Natural killer cell (primary cell): ENCODE measurements around the gene MYL12A. TPM values are rescaled to one million over a fixed set of nuclear protein-coding genes. Genes with fewer than 3 reads are reported as not detected.

Source experiments
- ATAC-seq, 3 donors: fragments of 150-1000 bp in 2 of 3; fragments of 200-7000 bp in 1 of 3; cut with Tn5 transposase; 1 replicate in 1 of 3; 2 replicates in 2 of 3; pipeline ENCODE4 v1.10.0; 2021; ENCODE audit warnings: mild to moderate bottlenecking in 2 of 3, moderate library complexity in 2 of 3
- DNase-seq, 2 donors: peaks; one replicate each; pipeline versions ENCODE4 v3.0.0 to v3.0.0-alpha.2; 2013 to 2021; ENCODE audit warnings: mixed read lengths in 1 of 2
- H3K27ac ChIP-seq: one replicate; pipeline ENCODE4 v1.5.1; 2013; ENCODE audit warnings: mild to moderate bottlenecking, low read length
- H3K27me3 ChIP-seq: one replicate; pipeline ENCODE4 v1.6.1; 2013; ENCODE audit warnings: low read length; ENCODE audit not compliant: control insufficient read depth, insufficient read depth
- H3K36me3 ChIP-seq: one replicate; pipeline ENCODE4 v1.6.1; 2013; ENCODE audit warnings: low read length; ENCODE audit not compliant: control insufficient read depth, insufficient read depth
- H3K4me1 ChIP-seq: one replicate; pipeline ENCODE4 v1.6.1; 2013; ENCODE audit warnings: low read length; ENCODE audit not compliant: control insufficient read depth, insufficient read depth
- H3K4me3 ChIP-seq: one replicate; pipeline ENCODE4 v1.5.1; 2013; ENCODE audit warnings: low read length
- H3K9me3 ChIP-seq: one replicate; pipeline ENCODE4 v1.6.1; 2013; ENCODE audit warnings: low read length; ENCODE audit not compliant: control insufficient read depth, insufficient read depth
- H3K27ac Mint-ChIP-seq, 2 donors: one replicate each; pipeline ENCODE4 v1.8.0; 2022; ENCODE audit warnings: mild to moderate bottlenecking in 2 of 2, mixed read lengths in 2 of 2, moderate library complexity in 1 of 2
- H3K27me3 Mint-ChIP-seq, 2 donors: one replicate each; pipeline ENCODE4 v1.8.0; 2022; ENCODE audit warnings: low read depth in 2 of 2, mixed read lengths in 2 of 2
- H3K36me3 Mint-ChIP-seq: one replicate; pipeline ENCODE4 v1.8.0; 2022; ENCODE audit warnings: mixed read lengths
- H3K4me1 Mint-ChIP-seq, 2 donors: one replicate each; pipeline ENCODE4 v1.8.0; 2022; ENCODE audit warnings: mixed read lengths in 2 of 2
- H3K4me3 Mint-ChIP-seq: one replicate; pipeline ENCODE4 v1.8.0; 2022; ENCODE audit warnings: mild to moderate bottlenecking, moderate library complexity, mixed read lengths
- H3K9me3 Mint-ChIP-seq, 2 donors: one replicate each; pipeline ENCODE4 v1.8.0; 2022; ENCODE audit warnings: mixed read lengths in 2 of 2
- CTCF ChIP-seq: fragments of 200-600 bp; IDR thresholded peaks from one replicate; pipeline ENCODE4 v1.8.0; 2022; ENCODE audit warnings: antibody characterized with exemption
- WGBS: methylation state at CpG from one replicate; pipeline ENCODE4 v1.1.7; 2013; ENCODE audit warnings: missing lambda C conversion rate; ENCODE audit not compliant: insufficient coverage; 5-methylcytosine and 5-hydroxymethylcytosine counted together
- intact Hi-C: fragments of 100-400 bp; cut with micrococcal nuclease; formaldehyde crosslinking; loops from one replicate; pipeline ENCODE4 v1.14.2; 2022
- total RNA-seq, 4 donors: library from RNA; stranded (reverse); fragments of 120-200 nt in 1 of 4; gene quantifications; one replicate each; pipeline versions ENCODE4 v1.2.3 to v1.2.4, GENCODE V29; 2013 to 2022

Gene MYL12A
- total RNA-seq, 3 donors from 2014 or later (not counting 1 experiment from before 2014, with no cell fraction given) = 532 to 652 (median 572) TPM

- peaks cover 82 to 86% of the 10 kb centered on the region in 2 donors for H3K4me1 Mint-ChIP-seq
- no peaks in the 10 kb centered on the region for H3K9me3 Mint-ChIP-seq
- H3K27me3 ChIP-seq = no peaks in the 10 kb centered on the region
- TF ChIP-seq CTCF = no peak
- no peaks in the 10 kb centered on the region for H3K9me3 ChIP-seq
- peak overlapping the region; percentile 78 to 88 for H3K27ac Mint-ChIP-seq
- peaks cover 30% of the 10 kb centered on the region for H3K4me1 ChIP-seq
- H3K27ac ChIP-seq = peak overlapping the region; percentile 5
- H3K27me3 Mint-ChIP-seq = no peaks in the 10 kb centered on the region
- DNase-seq (no peak), ATAC-seq (no peak)
- peak overlapping the region; percentile 38 for H3K4me3 Mint-ChIP-seq
- H3K36me3 ChIP-seq = no peaks in the 10 kb centered on the region
- intact Hi-C loops = no loop called here
- no peaks in the 10 kb centered on the region for H3K36me3 Mint-ChIP-seq
- WGBS = 61% methylated on average over 7 of the region's 7 CpGs
- no peak overlapping the region for H3K4me3 ChIP-seq
Observed at GRCh38 chr18:3266062-3266608, 18.5 kb downstream of the MYL12A start.

- no peaks in the 10 kb centered on the region for H3K9me3 Mint-ChIP-seq
- Histone ChIP-seq H3K4me3 (no peak overlapping the region), H3K27me3 (no peaks in the 10 kb centered on the region), H3K4me1 (peaks cover 28% of the 10 kb centered on the region), H3K27ac (no peak overlapping the region), H3K36me3 (peaks cover 6% of the 10 kb centered on the region), H3K9me3 (no peaks in the 10 kb centered on the region)
- H3K4me1 Mint-ChIP-seq = peaks cover 88 to 93% of the 10 kb centered on the region in 2 donors
- H3K36me3 Mint-ChIP-seq = no peaks in the 10 kb centered on the region
- TF ChIP-seq CTCF = no peak
- intact Hi-C loops = no loop called here
- no peak for ATAC-seq
- no peaks in the 10 kb centered on the region for H3K27me3 Mint-ChIP-seq
- DNase-seq = no peak
- H3K4me3 Mint-ChIP-seq = peak overlapping the region; percentile 29
- H3K27ac Mint-ChIP-seq = peak overlapping the region; percentile 67 to 69
Observed at GRCh38 chr18:3268306-3268705, 20.7 kb downstream of the MYL12A start.

GRCh38 chr18:3269241-3269913, 21.8 kb downstream of the MYL12A start:
- Histone ChIP-seq H3K4me3 (no peak overlapping the region), H3K4me1 (peaks cover 21% of the 10 kb centered on the region), H3K9me3 (no peaks in the 10 kb centered on the region), H3K27me3 (no peaks in the 10 kb centered on the region), H3K27ac (no peak overlapping the region), H3K36me3 (peaks cover 16% of the 10 kb centered on the region)
- ATAC-seq (no peak), DNase-seq (no peak)
- intact Hi-C loops = no loop called here
- H3K4me3 Mint-ChIP-seq = peak overlapping the region; percentile 29
- H3K27me3 Mint-ChIP-seq = no peaks in the 10 kb centered on the region
- peaks cover 83 to 88% of the 10 kb centered on the region in 2 donors for H3K4me1 Mint-ChIP-seq
- TF ChIP-seq CTCF = no peak
- 95% methylated on average over 3 of the region's 4 CpGs for WGBS
- H3K9me3 Mint-ChIP-seq = no peaks in the 10 kb centered on the region
- no peaks in the 10 kb centered on the region for H3K36me3 Mint-ChIP-seq
- H3K27ac Mint-ChIP-seq = peak overlapping the region; percentile 67 to 69

- H3K27me3 ChIP-seq = no peaks in the 10 kb centered on the region
- ATAC-seq (no peak), DNase-seq (no peak)
- Mint-ChIP-seq H3K36me3 (peaks cover 2% of the 10 kb centered on the region), H3K9me3 (no peaks in the 10 kb centered on the region), H3K27me3 (no peaks in the 10 kb centered on the region), H3K27ac (peak overlapping the region; percentile 67 to 69), H3K4me3 (peak overlapping the region; percentile 13), H3K4me1 (peaks cover 79 to 84% of the 10 kb centered on the region in 2 donors)
- TF ChIP-seq CTCF = no peak
- peaks cover 19% of the 10 kb centered on the region for H3K4me1 ChIP-seq
- peaks cover 21% of the 10 kb centered on the region for H3K36me3 ChIP-seq
- H3K27ac ChIP-seq = no peak overlapping the region
- H3K9me3 ChIP-seq = no peaks in the 10 kb centered on the region
- intact Hi-C loops = no loop called here
- no CpG with 5 or more reads among the region's 1 CpG for WGBS
- no peak overlapping the region for H3K4me3 ChIP-seq
Observed at GRCh38 chr18:3269914-3270299, 22.3 kb downstream of the MYL12A start.
